Measurements from ENCODE around the gene CARMIL1.
"Not testable (repeated sequence)": the region's sequence is repeated elsewhere in the genome, so short reads cannot be mapped to it uniquely, and the experiment has no call there.

Gene CARMIL1

GRCh38 chr6:25278261-25278913 lies 787 bp upstream of the CARMIL1 start:
- no peak for DNase-seq

- DNase-seq: peak; percentile 26
Measured at GRCh38 chr6:25279748-25280343, 672 bp downstream of the CARMIL1 start.

- DNase-seq: peak; percentile 52
Measured at GRCh38 chr6:25280344-25281074, 1.3 kb downstream of the CARMIL1 start.

GRCh38 chr6:25286891-25287290 lies 7.7 kb downstream of the CARMIL1 start:
- DNase-seq: no peak

- no peak for DNase-seq
Measured at GRCh38 chr6:25287941-25288340, 8.8 kb downstream of the CARMIL1 start.

- DNase-seq: no peak
Measured at GRCh38 chr6:25288518-25288917, 9.3 kb downstream of the CARMIL1 start.

- no peak for DNase-seq
Measured at GRCh38 chr6:25290306-25291060, 11.3 kb downstream of the CARMIL1 start.

GRCh38 chr6:25292384-25292783 lies 13.2 kb downstream of the CARMIL1 start:
- DNase-seq: no peak

GRCh38 chr6:25295651-25296050 lies 16.5 kb downstream of the CARMIL1 start:
- no peak for DNase-seq

- DNase-seq: no peak
Measured at GRCh38 chr6:25296217-25296905, 17.2 kb downstream of the CARMIL1 start.

GRCh38 chr6:25297039-25297441 lies 17.9 kb downstream of the CARMIL1 start:
- no peak for DNase-seq

- DNase-seq: no peak
Measured at GRCh38 chr6:25297823-25298522, 18.8 kb downstream of the CARMIL1 start.

GRCh38 chr6:25298523-25298865 lies 19.3 kb downstream of the CARMIL1 start:
- not testable (repeated sequence) for DNase-seq

- no peak for DNase-seq
Measured at GRCh38 chr6:25301362-25301761, 22.2 kb downstream of the CARMIL1 start.

GRCh38 chr6:25302151-25302550 lies 23.0 kb downstream of the CARMIL1 start:
- DNase-seq: no peak

GRCh38 chr6:25302677-25303128 lies 23.5 kb downstream of the CARMIL1 start:
- no peak for DNase-seq

GRCh38 chr6:25303254-25303653 lies 24.1 kb downstream of the CARMIL1 start:
- no peak for DNase-seq

- DNase-seq: no peak
Measured at GRCh38 chr6:25306379-25306778, 27.2 kb downstream of the CARMIL1 start.

GRCh38 chr6:25307805-25308494 lies 28.8 kb downstream of the CARMIL1 start:
- DNase-seq: no peak

- no peak for DNase-seq
Measured at GRCh38 chr6:25309886-25310285, 30.7 kb downstream of the CARMIL1 start.

- DNase-seq: no peak
Measured at GRCh38 chr6:25311331-25311840, 32.2 kb downstream of the CARMIL1 start.

Data from activated CD4-positive, alpha-beta T cell treated with anti-CD3 and anti-CD28 coated beads for 48 hours (primary cell).